ENCODE results near the gene SRRM3. TPM values are rescaled to one million over a fixed set of nuclear protein-coding genes. Genes with fewer than 3 reads are reported as not detected.

SRRM3 gene
- total RNA-seq, 1 donor from 2014 or later = 6.1 TPM

GRCh38 chr7:76179686-76180085, 22.0 kb upstream of the SRRM3 start:
- H3K4me3 ChIP-seq = no peak overlapping the region
- H3K36me3 ChIP-seq = no peaks in the 10 kb centered on the region
- intact Hi-C loops (cut with micrococcal nuclease) = no loop called here
- H3K27ac ChIP-seq (replicated peaks) = no peak overlapping the region
- H3K27me3 ChIP-seq (ENCODE audit: low read depth) = no peaks in the 10 kb centered on the region
- H3K9me3 ChIP-seq (replicated peaks) = no peaks in the 10 kb centered on the region
- peaks cover 6% of the 10 kb centered on the region for H3K4me1 ChIP-seq
- no peak for DNase-seq
- no peak for TF ChIP-seq CTCF (IDR thresholded peaks at IDR 0.05; ENCODE audit: borderline replicate concordance)

- Histone ChIP-seq H3K4me1 (peaks cover 6% of the 10 kb centered on the region), H3K36me3 (no peaks in the 10 kb centered on the region), H3K27ac (replicated peaks) (no peak overlapping the region), H3K9me3 (replicated peaks) (no peaks in the 10 kb centered on the region), H3K4me3 (no peak overlapping the region), H3K27me3 (ENCODE audit: low read depth) (peaks cover 14% of the 10 kb centered on the region)
- TF ChIP-seq CTCF (IDR thresholded peaks at IDR 0.05; ENCODE audit: borderline replicate concordance) = no peak
- no peak for DNase-seq
- intact Hi-C loops (cut with micrococcal nuclease) = no loop called here
Measured at GRCh38 chr7:76182225-76182960, 19.3 kb upstream of the SRRM3 start.

GRCh38 chr7:76185187-76185896, 16.4 kb upstream of the SRRM3 start:
- intact Hi-C loops (cut with micrococcal nuclease) = no loop called here
- Histone ChIP-seq H3K9me3 (replicated peaks) (no peaks in the 10 kb centered on the region), H3K36me3 (no peaks in the 10 kb centered on the region), H3K27ac (replicated peaks) (no peak overlapping the region), H3K4me1 (no peaks in the 10 kb centered on the region), H3K4me3 (no peak overlapping the region), H3K27me3 (ENCODE audit: low read depth) (peaks cover 14% of the 10 kb centered on the region)
- no peak for TF ChIP-seq CTCF (IDR thresholded peaks at IDR 0.05; ENCODE audit: borderline replicate concordance)
- DNase-seq = no peak

- TF ChIP-seq CTCF (IDR thresholded peaks at IDR 0.05; ENCODE audit: borderline replicate concordance) = no peak
- DNase-seq = no peak
- intact Hi-C loops (cut with micrococcal nuclease) = no loop called here
- Histone ChIP-seq H3K27me3 (ENCODE audit: low read depth) (peaks cover 14% of the 10 kb centered on the region), H3K27ac (replicated peaks) (no peak overlapping the region), H3K4me1 (no peaks in the 10 kb centered on the region), H3K9me3 (replicated peaks) (peaks cover 10% of the 10 kb centered on the region), H3K36me3 (no peaks in the 10 kb centered on the region), H3K4me3 (no peak overlapping the region)
Measured at GRCh38 chr7:76187272-76187671, 14.4 kb upstream of the SRRM3 start.

GRCh38 chr7:76189276-76189675, 12.4 kb upstream of the SRRM3 start:
- intact Hi-C loops (cut with micrococcal nuclease) = no loop called here
- H3K27ac ChIP-seq (replicated peaks) = no peak overlapping the region

More at GRCh38 chr7:76189276-76189675, 12.4 kb upstream of the SRRM3 start:
- TF ChIP-seq CTCF (IDR thresholded peaks at IDR 0.05; ENCODE audit: borderline replicate concordance) = no peak
- peaks cover 10% of the 10 kb centered on the region for H3K9me3 ChIP-seq (replicated peaks)
- H3K4me3 ChIP-seq = no peak overlapping the region
- H3K4me1 ChIP-seq = no peaks in the 10 kb centered on the region
- H3K27me3 ChIP-seq (ENCODE audit: low read depth) = peaks cover 26% of the 10 kb centered on the region
- no peaks in the 10 kb centered on the region for H3K36me3 ChIP-seq
- DNase-seq = no peak

Data from left ventricle myocardium inferior (tissue), 1 donor.